GM12892 (cell line): ENCODE data around the gene SCAMP2.

Experiments
- POLR2A ChIP-seq: IDR thresholded peaks from 2 replicates; pipeline ENCODE4 v1.6.1; 2011; ENCODE audit warnings: low read depth, low read length, control low read depth
- POLR2AphosphoS5 ChIP-seq: IDR thresholded peaks from 2 replicates; pipeline ENCODE4 v1.6.1; 2011; ENCODE audit warnings: low read depth, low read length, control low read depth
- TAF1 ChIP-seq: IDR thresholded peaks from 2 replicates; pipeline ENCODE4 v1.6.1; 2011; ENCODE audit warnings: low read depth, mild to moderate bottlenecking, control low read depth, low read length, borderline replicate concordance

DNA sequence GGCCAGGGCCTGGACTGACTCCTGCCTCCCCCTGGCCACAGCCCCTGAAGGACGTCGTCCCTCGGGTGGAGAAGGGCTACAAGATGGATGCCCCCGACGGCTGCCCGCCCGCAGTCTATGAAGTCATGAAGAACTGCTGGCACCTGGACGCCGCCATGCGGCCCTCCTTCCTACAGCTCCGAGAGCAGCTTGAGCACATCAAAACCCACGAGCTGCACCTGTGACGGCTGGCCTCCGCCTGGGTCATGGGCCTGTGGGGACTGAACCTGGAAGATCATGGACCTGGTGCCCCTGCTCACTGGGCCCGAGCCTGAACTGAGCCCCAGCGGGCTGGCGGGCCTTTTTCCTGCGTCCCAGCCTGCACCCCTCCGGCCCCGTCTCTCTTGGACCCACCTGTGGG lies 70.9 kb downstream of the SCAMP2 start:
- TF ChIP-seq POLR2A (no peak), POLR2AphosphoS5 (no peak), TAF1 (no peak)
